Trophoblast cell (in vitro differentiated cells and primary cell): ENCODE data around the gene TEX19.
A peak's percentile ranks its signal among the peaks of the same experiment; 100 is the strongest.

ENCODE experiments used
- DNase-seq, 2 donors: peaks; one replicate each; pipeline ENCODE4 v3.0.0-alpha.2; 2016
- H2AFZ ChIP-seq: 2 replicates; pipeline ENCODE4 v1.6.1; 2013; ENCODE audit warnings: low read length, moderate library complexity, mild to moderate bottlenecking; ENCODE audit not compliant: insufficient read depth, poor library complexity
- H2AK5ac ChIP-seq: 2 replicates; pipeline ENCODE4 v1.6.1; 2013; ENCODE audit warnings: mild to moderate bottlenecking, low read length
- H2BK120ac ChIP-seq: 2 replicates; pipeline ENCODE4 v1.6.1; 2013; ENCODE audit warnings: low read length, mild to moderate bottlenecking, moderate library complexity; ENCODE audit not compliant: insufficient read depth, poor library complexity
- H2BK12ac ChIP-seq: 2 replicates; pipeline ENCODE4 v1.6.1; 2013; ENCODE audit warnings: mild to moderate bottlenecking, low read length, moderate library complexity
- H2BK5ac ChIP-seq: 2 replicates; pipeline ENCODE4 v1.6.1; 2013; ENCODE audit warnings: low read length, low read depth, moderate library complexity, mild to moderate bottlenecking; ENCODE audit not compliant: poor library complexity
- H3K14ac ChIP-seq: 2 replicates; pipeline ENCODE4 v1.6.1; 2013; ENCODE audit warnings: mild to moderate bottlenecking, low read length
- H3K18ac ChIP-seq: 2 replicates; pipeline ENCODE4 v1.6.1; 2013; ENCODE audit warnings: mild to moderate bottlenecking, low read length
- H3K23ac ChIP-seq: 2 replicates; pipeline ENCODE4 v1.6.1; 2013; ENCODE audit warnings: low read length
- H3K27ac ChIP-seq: 2 replicates; pipeline ENCODE4 v1.5.1; 2013; ENCODE audit warnings: low read depth, mild to moderate bottlenecking, inconsistent platforms, low read length, moderate library complexity
- H3K27me3 ChIP-seq: 2 replicates; pipeline ENCODE4 v1.6.1; 2013; ENCODE audit warnings: inconsistent platforms, mild to moderate bottlenecking, low read length, moderate library complexity; ENCODE audit not compliant: insufficient read depth
- H3K36me3 ChIP-seq, 2 experiments: 1 replicate in 1 of 2; 2 replicates in 1 of 2; pipeline ENCODE4 v1.6.1; 2013; ENCODE audit warnings: low read length in 2 of 2, mild to moderate bottlenecking in 2 of 2, moderate library complexity in 1 of 2; ENCODE audit not compliant: insufficient read depth in 2 of 2, control insufficient read depth in 1 of 2
- H3K4ac ChIP-seq: 2 replicates; pipeline ENCODE4 v1.6.1; 2013; ENCODE audit warnings: low read depth, mild to moderate bottlenecking, low read length, moderate library complexity
- H3K4me1 ChIP-seq, 2 experiments: 1 replicate in 1 of 2; 2 replicates in 1 of 2; pipeline ENCODE4 v1.6.1; 2013; ENCODE audit warnings: low read length in 2 of 2, mild to moderate bottlenecking in 2 of 2, moderate library complexity in 1 of 2; ENCODE audit not compliant: insufficient read depth in 2 of 2, control insufficient read depth in 1 of 2
- H3K4me2 ChIP-seq: 2 replicates; pipeline ENCODE4 v1.6.1; 2013; ENCODE audit warnings: inconsistent platforms, mild to moderate bottlenecking, low read length, moderate library complexity
- H3K4me3 ChIP-seq: 2 replicates; pipeline ENCODE4 v1.5.1; 2013; ENCODE audit warnings: mild to moderate bottlenecking, low read depth, low read length, inconsistent platforms
- H3K79me1 ChIP-seq: one replicate; pipeline ENCODE4 v1.6.1; 2013; ENCODE audit warnings: low read length
- H3K79me2 ChIP-seq: 2 replicates; pipeline ENCODE4 v1.6.1; 2013; ENCODE audit warnings: low read length, mild to moderate bottlenecking; ENCODE audit not compliant: control insufficient read depth, insufficient read depth, poor library complexity
- H3K9ac ChIP-seq: 2 replicates; pipeline ENCODE4 v1.6.1; 2013; ENCODE audit warnings: mild to moderate bottlenecking, low read length
- H3K9me3 ChIP-seq: 2 replicates; pipeline ENCODE4 v1.6.1; 2013; ENCODE audit warnings: low read depth, mild to moderate bottlenecking, control low read depth, inconsistent platforms, low read length; ENCODE audit not compliant: insufficient read depth
- H4K12ac ChIP-seq: 2 replicates; pipeline ENCODE4 v1.6.1; 2013; ENCODE audit warnings: low read depth, mild to moderate bottlenecking, low read length, moderate library complexity
- H4K8ac ChIP-seq: 2 replicates; pipeline ENCODE4 v1.6.1; 2013; ENCODE audit warnings: low read depth, mild to moderate bottlenecking, low read length, moderate library complexity
- H4K91ac ChIP-seq: one replicate; pipeline ENCODE4 v1.6.1; 2013; ENCODE audit warnings: low read depth, mild to moderate bottlenecking, low read length, moderate library complexity
- WGBS: extraction: QIAGEN DNeasy Blood & Tissue Kit; methylation state at CpG from one replicate; pipeline ENCODE4 v1.1.7; 2013; ENCODE audit warnings: missing lambda C conversion rate; ENCODE audit not compliant: insufficient read length, insufficient coverage; ENCODE audit errors: extremely low coverage; 5-methylcytosine and 5-hydroxymethylcytosine counted together

TEX19 gene

DNA sequence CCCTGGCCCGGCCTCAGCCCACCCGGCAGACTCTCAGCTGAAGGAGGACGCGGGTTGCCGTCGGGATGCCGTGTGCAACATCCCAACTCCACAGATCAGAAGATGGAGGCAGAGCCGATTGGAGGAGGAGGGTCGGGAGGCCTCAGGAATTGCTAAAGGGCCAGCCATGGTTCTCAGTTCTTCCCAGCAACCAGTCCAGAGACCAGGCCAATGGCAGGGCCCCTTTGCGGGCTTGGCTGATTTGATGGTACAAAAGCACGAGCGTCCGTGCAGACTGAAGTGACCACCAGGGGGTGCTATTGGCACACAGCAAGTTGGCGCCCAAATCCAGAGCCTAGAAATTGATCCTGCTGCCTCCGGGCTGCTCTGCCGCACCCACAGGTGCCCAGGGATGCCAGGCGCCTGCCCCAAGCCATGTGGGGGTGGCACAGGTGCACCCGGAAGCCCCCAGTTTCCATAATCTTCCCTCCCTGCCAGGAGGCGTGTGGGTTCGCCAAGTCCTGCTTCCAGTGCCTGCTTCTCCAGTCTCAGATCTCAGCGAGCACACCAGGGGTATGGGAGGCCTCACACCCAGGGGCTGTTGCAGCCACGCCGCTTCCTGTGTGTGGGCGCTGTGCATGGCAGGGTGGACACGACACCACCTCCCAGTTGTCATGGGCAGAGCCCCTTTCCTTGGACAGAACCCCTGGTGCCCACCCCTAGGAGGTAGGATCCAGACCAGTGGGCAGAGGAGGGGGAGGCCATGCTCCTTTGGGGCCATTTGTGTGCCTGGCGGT lies 7.1 kb upstream of the TEX19 start:
- H3K4ac ChIP-seq, result no peak overlapping the region
- H4K91ac ChIP-seq, result no peak overlapping the region
- H3K79me1 ChIP-seq, result no peaks in the 10 kb centered on the region
- peak overlapping the region; percentile 16 for H3K4me3 ChIP-seq
- H3K4me1 ChIP-seq, result peaks cover 9 to 14% of the 10 kb centered on the region in 2 experiments
- H3K36me3 ChIP-seq, result no peaks in the 10 kb centered on the region
- no peak overlapping the region for H3K23ac ChIP-seq
- H3K9me3 ChIP-seq, result no peaks in the 10 kb centered on the region
- DNase-seq, result peak; percentile 82 to 95
- no peak overlapping the region for H2BK5ac ChIP-seq
- H3K27me3 ChIP-seq, result no peaks in the 10 kb centered on the region
- no peak overlapping the region for H2AFZ ChIP-seq
- H4K12ac ChIP-seq, result peak overlapping the region; percentile 6
- H3K14ac ChIP-seq, result no peak overlapping the region
- WGBS, result no CpG with 5 or more reads among the region's 26 CpGs
- peaks cover 2% of the 10 kb centered on the region for H3K79me2 ChIP-seq
- H4K8ac ChIP-seq, result no peak overlapping the region
- no peak overlapping the region for H3K18ac ChIP-seq
- H3K9ac ChIP-seq, result no peak overlapping the region
- no peak overlapping the region for H3K4me2 ChIP-seq
- peak overlapping the region; percentile 14 for H2BK12ac ChIP-seq
- no peak overlapping the region for H2BK120ac ChIP-seq
- no peak overlapping the region for H3K27ac ChIP-seq
- no peak overlapping the region for H2AK5ac ChIP-seq

DNA sequence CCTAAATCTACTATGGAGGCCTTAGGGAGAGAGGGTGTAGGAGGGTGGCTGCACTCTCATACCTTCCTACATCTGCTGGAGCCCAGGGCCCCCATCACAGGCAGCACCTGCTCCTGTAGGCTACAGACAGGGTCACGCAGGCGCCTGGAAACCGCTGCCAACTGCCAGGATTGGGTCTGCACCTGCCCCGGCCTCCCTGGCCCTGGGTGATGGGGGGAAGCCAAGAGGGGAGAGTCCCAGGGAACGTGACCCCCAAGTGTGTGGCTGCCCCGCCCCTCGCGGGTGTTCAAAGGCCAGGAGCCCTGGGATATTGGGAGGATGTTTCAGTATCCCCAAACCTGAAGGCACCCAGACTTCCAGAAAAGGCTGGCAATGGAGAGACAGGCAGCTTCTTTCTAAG lies 5.6 kb upstream of the TEX19 start:
- Histone ChIP-seq H4K91ac (no peak overlapping the region), H2BK5ac (no peak overlapping the region), H3K4ac (no peak overlapping the region), H3K27ac (no peak overlapping the region), H2BK120ac (no peak overlapping the region), H3K9ac (no peak overlapping the region), H3K23ac (no peak overlapping the region), H3K36me3 (no peaks in the 10 kb centered on the region), H3K18ac (no peak overlapping the region), H2BK12ac (no peak overlapping the region), H3K27me3 (no peaks in the 10 kb centered on the region), H2AK5ac (no peak overlapping the region), H3K14ac (no peak overlapping the region), H3K79me1 (no peaks in the 10 kb centered on the region), H3K4me1 (peaks cover 9 to 14% of the 10 kb centered on the region in 2 experiments), H4K12ac (no peak overlapping the region), H4K8ac (no peak overlapping the region), H2AFZ (no peak overlapping the region), H3K79me2 (peaks cover 2% of the 10 kb centered on the region), H3K4me2 (no peak overlapping the region), H3K9me3 (no peaks in the 10 kb centered on the region), H3K4me3 (no peak overlapping the region)
- no peak for DNase-seq
- no CpG with 5 or more reads among the region's 8 CpGs for WGBS

DNA sequence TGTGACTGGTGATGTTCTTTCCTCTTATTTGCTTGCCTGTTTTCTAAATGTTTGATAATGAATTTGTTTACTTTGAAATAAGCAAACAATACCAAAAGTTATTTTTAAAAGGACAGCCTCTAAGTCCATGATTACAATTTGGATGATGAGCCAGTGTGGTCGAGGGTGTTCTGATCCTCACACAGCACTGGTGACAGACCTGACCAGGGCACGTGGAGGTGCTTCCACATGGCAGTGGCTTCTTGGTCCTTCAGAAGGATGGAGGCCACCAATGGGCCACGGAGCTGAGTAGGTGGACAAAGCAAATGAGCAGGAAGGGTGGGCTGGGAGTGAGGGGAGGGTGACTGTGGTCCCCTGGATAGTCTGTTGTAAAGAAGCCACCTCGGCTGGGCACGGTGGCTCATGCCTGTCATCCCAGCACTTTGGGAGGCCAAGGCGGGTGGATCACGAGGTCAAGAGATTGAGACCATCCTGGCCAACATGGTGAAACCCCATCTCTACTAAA lies 4.2 kb upstream of the TEX19 start:
- Histone ChIP-seq H3K4me3 (no peak overlapping the region), H3K27me3 (no peaks in the 10 kb centered on the region), H2BK5ac (no peak overlapping the region), H3K18ac (no peak overlapping the region), H3K4ac (no peak overlapping the region), H4K12ac (no peak overlapping the region), H3K4me2 (no peak overlapping the region), H3K79me1 (no peaks in the 10 kb centered on the region), H3K36me3 (no peaks in the 10 kb centered on the region), H3K79me2 (peaks cover 2% of the 10 kb centered on the region), H2AFZ (no peak overlapping the region), H3K4me1 (peaks cover 6% of the 10 kb centered on the region in 2 experiments), H2AK5ac (no peak overlapping the region), H3K23ac (no peak overlapping the region), H3K27ac (no peak overlapping the region), H2BK12ac (no peak overlapping the region), H3K9ac (no peak overlapping the region), H4K91ac (no peak overlapping the region), H2BK120ac (no peak overlapping the region), H4K8ac (no peak overlapping the region), H3K14ac (no peak overlapping the region), H3K9me3 (no peaks in the 10 kb centered on the region)
- no peak for DNase-seq
- no CpG with 5 or more reads among the region's 7 CpGs for WGBS

DNA sequence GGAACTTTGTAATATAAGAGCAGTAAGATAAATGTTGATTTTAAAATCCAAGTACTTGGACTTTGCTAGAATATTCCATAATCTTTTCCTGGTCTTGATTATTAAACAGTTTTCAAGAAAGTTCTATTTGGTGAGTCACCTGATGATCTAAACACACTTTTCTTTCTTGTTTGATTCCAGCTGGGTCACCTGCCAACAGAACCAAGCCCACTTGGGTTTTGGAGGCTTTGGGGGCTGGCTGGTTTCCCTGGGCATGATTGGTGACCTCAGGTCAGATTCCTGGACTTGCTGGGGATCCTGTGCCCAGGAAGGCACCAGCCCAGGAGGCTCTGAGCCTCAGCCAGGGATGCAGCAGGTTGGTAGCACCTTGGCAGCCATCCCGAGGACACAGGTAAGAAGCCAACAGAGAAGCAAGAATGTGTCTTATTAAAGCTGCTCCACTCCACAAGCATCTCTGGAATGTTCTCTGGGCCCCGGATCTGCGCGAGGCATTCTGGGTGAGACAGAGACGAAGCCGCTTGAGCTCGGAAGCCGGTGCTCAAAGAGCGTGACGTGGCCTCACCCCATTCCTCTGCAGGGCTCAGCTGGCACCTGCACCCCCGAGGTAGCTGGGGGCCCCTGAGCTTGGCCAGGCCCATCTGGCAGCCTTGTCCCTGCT lies 3.1 kb upstream of the TEX19 start:
- Histone ChIP-seq H3K27ac (no peak overlapping the region), H3K36me3 (no peaks in the 10 kb centered on the region), H3K79me2 (peaks cover 2% of the 10 kb centered on the region), H3K4me2 (no peak overlapping the region), H4K12ac (no peak overlapping the region), H3K14ac (no peak overlapping the region), H4K8ac (no peak overlapping the region), H3K18ac (no peak overlapping the region), H2BK12ac (no peak overlapping the region), H3K9ac (no peak overlapping the region), H4K91ac (no peak overlapping the region), H3K4me3 (no peak overlapping the region), H3K27me3 (no peaks in the 10 kb centered on the region), H2AK5ac (no peak overlapping the region), H3K4ac (no peak overlapping the region), H2AFZ (no peak overlapping the region), H2BK120ac (no peak overlapping the region), H3K4me1 (peaks cover 5 to 6% of the 10 kb centered on the region in 2 experiments), H3K23ac (no peak overlapping the region), H3K9me3 (no peaks in the 10 kb centered on the region), H2BK5ac (no peak overlapping the region), H3K79me1 (no peaks in the 10 kb centered on the region)
- no CpG with 5 or more reads among the region's 11 CpGs for WGBS
- peak in 1 of 2 donors; percentile 45 for DNase-seq
